SK-N-SH (cell line): ENCODE data around the gene FAT3. TPM values are rescaled to one million over a fixed set of nuclear protein-coding genes. Genes with fewer than 3 reads are reported as not detected.

Source experiments
- CTCF ChIA-PET: fragments of 300-600, 350-600 bp; formaldehyde crosslinking; extraction: SDS; loops from one replicate; lab custom pipeline; 2021; lab: Yijun Ruan, JAX
- POLR2A ChIA-PET: fragments of 350-600 bp; sonication (Branson Sonifier 250); formaldehyde crosslinking; extraction: SDS; loops from one replicate; lab custom pipeline; 2020; ENCODE audit warnings: antibody characterized with exemption, inconsistent platforms; lab: Yijun Ruan, JAX
- DNase-seq: peaks from one replicate; pipeline ENCODE4 v3.0.0; 2012
- H2AFZ ChIP-seq: fragments of 200-600 bp; sonication (generic); 2 replicates; pipeline ENCODE4 v1.8.1; 2016; ENCODE audit warnings: antibody characterized with exemption, mild to moderate bottlenecking, low read depth
- H3F3A ChIP-seq: fragments of 200-600 bp; sonication (generic); replicated peaks from 2 replicates; pipeline ENCODE3; 2016; ENCODE audit warnings: antibody characterized with exemption, mild to moderate bottlenecking; ENCODE audit not compliant: insufficient read depth
- H3K27ac ChIP-seq, 2 experiments: fragments of 200-500 bp in 1 of 2; fragments of 200-600 bp in 1 of 2; sonication (Bioruptor generic) in 1 of 2; sonication (generic), shearing (Covaris generic) in 1 of 2; 2 replicates each; pipeline versions ENCODE4 v1.5.1 to v1.6.1; 2014 to 2016; ENCODE audit warnings: low read depth in 2 of 2, inconsistent platforms in 1 of 2, low read length in 1 of 2, mild to moderate bottlenecking in 1 of 2, mixed read lengths in 1 of 2
- H3K27me3 ChIP-seq: fragments of 200-600 bp; sonication (generic), shearing (Covaris generic); 2 replicates; pipeline ENCODE4 v1.6.1; 2016; ENCODE audit warnings: mixed run types; ENCODE audit not compliant: insufficient read depth
- H3K36me3 ChIP-seq, 2 experiments: fragments of 200-500 bp in 1 of 2; fragments of 200-600 bp in 1 of 2; sonication (Bioruptor generic) in 1 of 2; sonication (generic) in 1 of 2; replicated peaks in 1 of 2; 2 replicates each; pipeline versions ENCODE3 to v1.5.1; 2014 to 2016; ENCODE audit warnings: low read length in 1 of 2, mild to moderate bottlenecking in 1 of 2; ENCODE audit not compliant: insufficient read depth in 2 of 2, control insufficient read depth in 1 of 2
- H3K4me1 ChIP-seq, 2 experiments: fragments of 200-500 bp in 1 of 2; fragments of 200-600 bp in 1 of 2; sonication (Bioruptor generic) in 1 of 2; sonication (generic), shearing (Covaris generic) in 1 of 2; 2 replicates each; pipeline versions ENCODE4 v1.5.1 to v1.6.1; 2014 to 2016; ENCODE audit warnings: low read depth in 1 of 2, low read length in 1 of 2, mixed run types in 1 of 2; ENCODE audit not compliant: insufficient read depth in 2 of 2, control insufficient read depth in 1 of 2
- H3K4me2 ChIP-seq: fragments of 200-600 bp; sonication (generic), shearing (Covaris generic); 2 replicates; pipeline ENCODE4 v1.6.1; 2017; ENCODE audit warnings: mixed run types
- H3K4me3 ChIP-seq, 2 experiments: fragments of 200-500 bp in 1 of 2; fragments of 200-600 bp in 1 of 2; sonication (Bioruptor generic) in 1 of 2; sonication (generic), shearing (Covaris generic) in 1 of 2; 2 replicates each; pipeline versions ENCODE4 v1.5.1 to v1.8.1; 2014 to 2016; ENCODE audit warnings: low read depth in 2 of 2, inconsistent platforms in 1 of 2, low read length in 1 of 2, mild to moderate bottlenecking in 1 of 2, mixed read lengths in 1 of 2, moderate library complexity in 1 of 2
- H3K79me2 ChIP-seq: fragments of 200-600 bp; sonication (generic); 2 replicates; pipeline ENCODE4 v1.8.1; 2017; ENCODE audit warnings: mild to moderate bottlenecking; ENCODE audit not compliant: insufficient read depth
- H3K9ac ChIP-seq: fragments of 200-600 bp; sonication (generic); 2 replicates; pipeline ENCODE4 v1.6.1; 2017; ENCODE audit warnings: mixed run types
- H3K9me2 ChIP-seq: fragments of 200-600 bp; sonication (generic); 2 replicates; pipeline ENCODE4 v1.6.1; 2017; ENCODE audit warnings: mixed run types
- H3K9me3 ChIP-seq: fragments of 200-600 bp; sonication (generic); 2 replicates; pipeline ENCODE4 v1.6.1; 2017; ENCODE audit warnings: mixed run types, mild to moderate bottlenecking, moderate library complexity
- H4K20me1 ChIP-seq: fragments of 200-600 bp; sonication (generic); 2 replicates; pipeline ENCODE4 v1.6.1; 2017; ENCODE audit warnings: mild to moderate bottlenecking, mixed run types; ENCODE audit not compliant: insufficient read depth
- CTCF ChIP-seq: fragments of 200-600 bp; sonication (generic); IDR thresholded peaks from 2 replicates; pipeline ENCODE4 v1.6.1; 2017; ENCODE audit warnings: antibody characterized with exemption, mild to moderate bottlenecking, moderate library complexity
- EP300 ChIP-seq, 2 experiments: IDR thresholded peaks; 2 replicates each; pipeline versions ENCODE4 v1.4.0 to v1.6.1; 2012; ENCODE audit warnings: borderline replicate concordance in 1 of 2, low read depth in 1 of 2, low read length in 1 of 2
- EZH2phosphoT487 ChIP-seq: fragments of 200-600 bp; sonication (generic); IDR thresholded peaks from 2 replicates; pipeline ENCODE4 v1.6.1; 2017; ENCODE audit warnings: low read depth, mixed run types, mild to moderate bottlenecking, antibody characterized with exemption, moderate library complexity, borderline replicate concordance
- FOXM1 ChIP-seq: IDR thresholded peaks from 2 replicates; pipeline ENCODE4 v1.4.0; 2012; ENCODE audit warnings: low read depth, mild to moderate bottlenecking
- JUND ChIP-seq: IDR thresholded peaks from 2 replicates; pipeline ENCODE4 v1.4.0; 2012
- MEF2A ChIP-seq: IDR thresholded peaks from 2 replicates; pipeline ENCODE4 v1.4.0; 2012; ENCODE audit warnings: low read depth, borderline replicate concordance
- MXI1 ChIP-seq: IDR thresholded peaks from 2 replicates; pipeline ENCODE4 v1.6.1; 2012; ENCODE audit warnings: mild to moderate bottlenecking, low read depth, low read length, improper control_type of control experiment
- NFIC ChIP-seq: IDR thresholded peaks from 2 replicates; pipeline ENCODE4 v1.4.0; 2012; ENCODE audit warnings: borderline replicate concordance
- NRF1 ChIP-seq: IDR thresholded peaks from 2 replicates; pipeline ENCODE4 v1.6.1; 2012; ENCODE audit warnings: low read depth, mild to moderate bottlenecking, low read length
- PBX3 ChIP-seq: IDR thresholded peaks from 2 replicates; pipeline ENCODE4; 2012
- RAD21 ChIP-seq: IDR thresholded peaks from 2 replicates; pipeline ENCODE4 v1.6.1; 2012; ENCODE audit warnings: mild to moderate bottlenecking, low read length
- RCOR1 ChIP-seq: fragments of 150-350 bp; IDR thresholded peaks from 2 replicates; pipeline ENCODE4 v1.6.1; 2017; ENCODE audit warnings: antibody characterized with exemption, low read length
- SIN3A ChIP-seq: IDR thresholded peaks from 2 replicates; pipeline ENCODE4 v1.6.1; 2012; ENCODE audit warnings: low read depth, mild to moderate bottlenecking, low read length, moderate library complexity, borderline replicate concordance
- TCF12 ChIP-seq: IDR thresholded peaks from 2 replicates; pipeline ENCODE4 v1.4.0; 2012
- YY1 ChIP-seq: IDR thresholded peaks from 2 replicates; pipeline ENCODE4 v1.4.0; 2012; ENCODE audit warnings: low read depth, mild to moderate bottlenecking
- WGBS: methylation state at CpG from one replicate; pipeline ENCODE4 v1.1.6; 2017; ENCODE audit warnings: low lambda C conversion rate; 5-methylcytosine and 5-hydroxymethylcytosine counted together
- polyA plus RNA-seq, 3 experiments: library from polyadenylated mRNA; depleted of rRNA; stranded (reverse); fragments of >200 nt; gene quantifications; 2 replicates each; pipeline ENCODE4 v1.2.3, GENCODE V29; 2012
- TF ChIP-seq, protein P1 (sequence below): IDR thresholded peaks from 2 replicates; pipeline ENCODE4 v1.6.1; 2012; ENCODE audit warnings: mild to moderate bottlenecking, low read depth, low read length, moderate library complexity
- TF ChIP-seq, protein P2 (sequence below): fragments of 150-350 bp; IDR thresholded peaks from 2 replicates; pipeline ENCODE4 v1.6.1; 2016; ENCODE audit warnings: mild to moderate bottlenecking, low read depth, low read length
- TF ChIP-seq, protein P3 (sequence below): IDR thresholded peaks from 2 replicates; pipeline ENCODE4 v1.4.0; 2012; ENCODE audit warnings: low read depth

FAT3 gene
- polyA plus RNA-seq, 1 of the 3 experiments (the other 2 are of a cell fraction), result 0.87 TPM

GRCh38 chr11:92251980-92252379 is 27.4 kb downstream of the FAT3 start:
- H3K9me3 ChIP-seq, result no peaks in the 10 kb centered on the region
- no peaks in the 10 kb centered on the region for H3F3A ChIP-seq
- H4K20me1 ChIP-seq, result no peaks in the 10 kb centered on the region
- no peaks in the 10 kb centered on the region for H3K27me3 ChIP-seq
- no peak overlapping the region for H2AFZ ChIP-seq
- no peak overlapping the region for H3K4me3 ChIP-seq
- no peaks in the 10 kb centered on the region for H3K9me2 ChIP-seq
- CTCF ChIA-PET, result no interaction called here
- POLR2A ChIA-PET, result no interaction called here
- 87% methylated on average over 1 of the region's 1 CpG for WGBS
- no peak overlapping the region for H3K9ac ChIP-seq
- peaks cover 0 to 10% of the 10 kb centered on the region in 2 experiments; a peak in 1 of 4 replicates for H3K4me1 ChIP-seq
- no peak for TF ChIP-seq MXI1
- no peaks in the 10 kb centered on the region for H3K36me3 ChIP-seq
- DNase-seq, result no peak
- H3K4me2 ChIP-seq, result no peak overlapping the region
- H3K79me2 ChIP-seq, result no peaks in the 10 kb centered on the region
- H3K27ac ChIP-seq, result no peak overlapping the region

DNA sequence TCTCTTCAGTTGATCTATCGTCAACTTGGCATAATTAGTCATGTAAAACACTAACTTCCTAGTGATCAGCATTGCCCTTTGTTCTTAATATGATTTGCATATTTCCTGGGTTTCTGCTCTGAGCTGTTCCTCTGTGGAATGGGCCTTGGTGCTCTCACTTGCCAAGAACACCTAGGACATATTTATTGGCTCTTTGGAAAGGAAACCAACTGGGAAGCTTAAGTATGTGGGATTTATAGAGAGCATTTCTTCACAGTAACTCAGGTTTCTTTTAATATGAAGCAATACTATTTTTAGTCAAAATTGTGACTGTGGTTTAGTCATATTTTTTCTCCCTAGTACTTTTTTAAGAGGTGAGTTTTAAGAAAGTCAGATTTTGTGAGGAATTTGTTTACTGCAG is 28.8 kb downstream of the FAT3 start:
- H2AFZ ChIP-seq, result no peak overlapping the region
- no peaks in the 10 kb centered on the region for H3K27me3 ChIP-seq
- peaks cover 0 to 10% of the 10 kb centered on the region in 2 experiments; a peak in 1 of 4 replicates for H3K4me1 ChIP-seq
- H3K36me3 ChIP-seq, result no peaks in the 10 kb centered on the region
- TF ChIP-seq PBX3, result no peak
- TF ChIP-seq NFIC, result no peak
- no peak for TF ChIP-seq CTCF
- TF ChIP-seq RAD21, result no peak
- TF ChIP-seq SIN3A, result no peak
- TF ChIP-seq, protein P1, sequence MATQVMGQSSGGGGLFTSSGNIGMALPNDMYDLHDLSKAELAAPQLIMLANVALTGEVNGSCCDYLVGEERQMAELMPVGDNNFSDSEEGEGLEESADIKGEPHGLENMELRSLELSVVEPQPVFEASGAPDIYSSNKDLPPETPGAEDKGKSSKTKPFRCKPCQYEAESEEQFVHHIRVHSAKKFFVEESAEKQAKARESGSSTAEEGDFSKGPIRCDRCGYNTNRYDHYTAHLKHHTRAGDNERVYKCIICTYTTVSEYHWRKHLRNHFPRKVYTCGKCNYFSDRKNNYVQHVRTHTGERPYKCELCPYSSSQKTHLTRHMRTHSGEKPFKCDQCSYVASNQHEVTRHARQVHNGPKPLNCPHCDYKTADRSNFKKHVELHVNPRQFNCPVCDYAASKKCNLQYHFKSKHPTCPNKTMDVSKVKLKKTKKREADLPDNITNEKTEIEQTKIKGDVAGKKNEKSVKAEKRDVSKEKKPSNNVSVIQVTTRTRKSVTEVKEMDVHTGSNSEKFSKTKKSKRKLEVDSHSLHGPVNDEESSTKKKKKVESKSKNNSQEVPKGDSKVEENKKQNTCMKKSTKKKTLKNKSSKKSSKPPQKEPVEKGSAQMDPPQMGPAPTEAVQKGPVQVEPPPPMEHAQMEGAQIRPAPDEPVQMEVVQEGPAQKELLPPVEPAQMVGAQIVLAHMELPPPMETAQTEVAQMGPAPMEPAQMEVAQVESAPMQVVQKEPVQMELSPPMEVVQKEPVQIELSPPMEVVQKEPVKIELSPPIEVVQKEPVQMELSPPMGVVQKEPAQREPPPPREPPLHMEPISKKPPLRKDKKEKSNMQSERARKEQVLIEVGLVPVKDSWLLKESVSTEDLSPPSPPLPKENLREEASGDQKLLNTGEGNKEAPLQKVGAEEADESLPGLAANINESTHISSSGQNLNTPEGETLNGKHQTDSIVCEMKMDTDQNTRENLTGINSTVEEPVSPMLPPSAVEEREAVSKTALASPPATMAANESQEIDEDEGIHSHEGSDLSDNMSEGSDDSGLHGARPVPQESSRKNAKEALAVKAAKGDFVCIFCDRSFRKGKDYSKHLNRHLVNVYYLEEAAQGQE, result no peak
- TF ChIP-seq RCOR1, result no peak
- TF ChIP-seq YY1, result no peak
- TF ChIP-seq, protein P2, sequence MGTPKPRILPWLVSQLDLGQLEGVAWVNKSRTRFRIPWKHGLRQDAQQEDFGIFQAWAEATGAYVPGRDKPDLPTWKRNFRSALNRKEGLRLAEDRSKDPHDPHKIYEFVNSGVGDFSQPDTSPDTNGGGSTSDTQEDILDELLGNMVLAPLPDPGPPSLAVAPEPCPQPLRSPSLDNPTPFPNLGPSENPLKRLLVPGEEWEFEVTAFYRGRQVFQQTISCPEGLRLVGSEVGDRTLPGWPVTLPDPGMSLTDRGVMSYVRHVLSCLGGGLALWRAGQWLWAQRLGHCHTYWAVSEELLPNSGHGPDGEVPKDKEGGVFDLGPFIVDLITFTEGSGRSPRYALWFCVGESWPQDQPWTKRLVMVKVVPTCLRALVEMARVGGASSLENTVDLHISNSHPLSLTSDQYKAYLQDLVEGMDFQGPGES, result no peak
- TF ChIP-seq EZH2phosphoT487, result no peak
- no peak for TF ChIP-seq FOXM1
- TF ChIP-seq, protein P3, sequence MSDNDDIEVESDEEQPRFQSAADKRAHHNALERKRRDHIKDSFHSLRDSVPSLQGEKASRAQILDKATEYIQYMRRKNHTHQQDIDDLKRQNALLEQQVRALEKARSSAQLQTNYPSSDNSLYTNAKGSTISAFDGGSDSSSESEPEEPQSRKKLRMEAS, result no peak
- no peak for TF ChIP-seq JUND
- no peak for TF ChIP-seq NRF1
- no peak for TF ChIP-seq TCF12
- no peak for TF ChIP-seq MEF2A
- no peak for TF ChIP-seq EP300 (IDR thresholded peaks at IDR 0.05; ENCODE audit: borderline replicate concordance in 1 of 2, low read depth in 1 of 2, low read length in 1 of 2)
- H3K9me2 ChIP-seq, result no peaks in the 10 kb centered on the region
- H3K79me2 ChIP-seq, result no peaks in the 10 kb centered on the region
- no peak for DNase-seq
- H3F3A ChIP-seq, result no peaks in the 10 kb centered on the region
- H3K4me2 ChIP-seq, result no peak overlapping the region
- H3K4me3 ChIP-seq, result no peak overlapping the region
- no peak overlapping the region for H3K27ac ChIP-seq
- POLR2A ChIA-PET, result no interaction called here
- WGBS, result 81% methylated on average over 1 of the region's 1 CpG
- CTCF ChIA-PET, result interaction anchor here (0.6 kb wide), 1 partner anchor 12 kb away, joined by 3 read pairs; no protein-coding TSS in a partner anchor
- H4K20me1 ChIP-seq, result no peaks in the 10 kb centered on the region
- no peak overlapping the region for H3K9ac ChIP-seq
- H3K9me3 ChIP-seq, result no peaks in the 10 kb centered on the region
